HCT116 (cell line): ENCODE measurements around the gene AKAP13. TPM values are rescaled to one million over a fixed set of nuclear protein-coding genes. Genes with fewer than 3 reads are reported as not detected.
A peak's percentile ranks its signal among the peaks of the same experiment; 100 is the strongest.

Experiments used
- ATAC-seq: fragments of 200-7000 bp; cut with Tn5 transposase; 2 replicates; pipeline ENCODE4 v1.9.1; 2020; ENCODE audit warnings: mild to moderate bottlenecking, moderate library complexity
- Bru-seq: library from RNA; stranded (reverse); fragments of 400-500 nt; gene quantifications from one replicate; lab custom pipeline; 2021; lab: Mats Ljungman, UMichigan
- BruChase-seq, 2 experiments: library from RNA; stranded (reverse); fragments of 400-500 nt; gene quantifications; one replicate each; lab custom pipeline; 2021; lab: Mats Ljungman, UMichigan
- BruUV-seq: library from RNA; stranded (reverse); fragments of 400-500 nt; replicated peaks from 2 replicates; lab custom pipeline; 2021; lab: Mats Ljungman, UMichigan
- CTCF ChIA-PET: fragments of 300-600 bp; sonication (Branson Sonifier 250); formaldehyde crosslinking; loops from one replicate; lab custom pipeline; 2021; ENCODE audit warnings: antibody characterized with exemption; lab: Charles Lee
- POLR2A ChIA-PET: fragments of 300-600, 350-600 bp; sonication (Branson Sonifier 250); formaldehyde crosslinking; loops from one replicate; lab custom pipeline; 2021; ENCODE audit warnings: antibody characterized with exemption; lab: Charles Lee
- RAD21 ChIA-PET, 2 experiments: fragments of 300-600 bp; sonication (Branson Sonifier 250); formaldehyde crosslinking; loops; one replicate each; lab custom pipeline; 2023; ENCODE audit warnings: low total read pairs in 2 of 2; ENCODE audit not compliant: uncharacterized antibody in 2 of 2, unreplicated experiment in 2 of 2, low non-redundant PET in 1 of 2; lab: Charles Lee
- DNase-seq: peaks from one replicate; pipeline ENCODE4 v3.0.0-alpha.2; 2010; ENCODE audit warnings: low read depth, low spot score
- H2AFZ ChIP-seq: fragments of 200-600 bp; shearing (Covaris generic), sonication (generic); 2 replicates; pipeline ENCODE4 v1.6.1; 2017; ENCODE audit warnings: low read depth, mixed run types, mixed read lengths, antibody characterized with exemption, low read length; ENCODE audit not compliant: poor library complexity, severe bottlenecking
- H3K27ac ChIP-seq: 2 replicates; pipeline ENCODE4 v1.5.1; 2012; ENCODE audit warnings: low read depth, low read length
- H3K27me3 ChIP-seq: fragments of 200-600 bp; sonication (generic); 2 replicates; pipeline ENCODE4 v1.6.1; 2016; ENCODE audit warnings: mixed run types, low read length, mixed read lengths; ENCODE audit not compliant: insufficient read depth
- H3K36me3 ChIP-seq, 2 experiments: fragments of 200-500 bp in 1 of 2; fragments of 200-600 bp in 1 of 2; sonication (Bioruptor generic) in 1 of 2; sonication (generic) in 1 of 2; 2 replicates each; pipeline versions ENCODE4 v1.5.1 to v1.6.1; 2014 to 2016; ENCODE audit warnings: low read length in 2 of 2, inconsistent platforms in 1 of 2, mixed read lengths in 1 of 2, mixed run types in 1 of 2; ENCODE audit not compliant: insufficient read depth in 2 of 2, control insufficient read depth in 1 of 2
- H3K4me1 ChIP-seq, 2 experiments: fragments of 200-600 bp in 1 of 2; sonication (generic) in 1 of 2; 2 replicates each; pipeline versions ENCODE4 v1.5.1 to v1.6.1; 2012 to 2017; ENCODE audit warnings: low read length in 2 of 2, inconsistent platforms in 1 of 2, mild to moderate bottlenecking in 1 of 2, mixed read lengths in 1 of 2, mixed run types in 1 of 2, moderate library complexity in 1 of 2; ENCODE audit not compliant: insufficient read depth in 2 of 2, control insufficient read depth in 1 of 2
- H3K4me2 ChIP-seq: fragments of 200-600 bp; sonication (generic); 2 replicates; pipeline ENCODE4 v1.6.1; 2017; ENCODE audit warnings: mixed run types, low read length, mixed read lengths
- H3K4me3 ChIP-seq, 2 experiments: fragments of 200-600 bp in 1 of 2; sonication (generic) in 1 of 2; replicated peaks in 1 of 2; 2 replicates each; pipeline ENCODE4 v1.5.1; 2011 to 2016; ENCODE audit warnings: low read length in 2 of 2, control low read depth in 1 of 2, low read depth in 1 of 2, mild to moderate bottlenecking in 1 of 2, mixed read lengths in 1 of 2, mixed run types in 1 of 2
- H3K79me2 ChIP-seq: fragments of 200-600 bp; sonication (generic); 2 replicates; pipeline ENCODE4 v1.6.1; 2017; ENCODE audit warnings: mild to moderate bottlenecking, mixed run types, low read length, moderate library complexity, mixed read lengths; ENCODE audit not compliant: insufficient read depth
- H3K9ac ChIP-seq: fragments of 200-600 bp; sonication (generic); 2 replicates; pipeline ENCODE4 v1.6.1; 2016; ENCODE audit warnings: low read length, mixed read lengths
- H3K9me2 ChIP-seq: fragments of 200-600 bp; sonication (generic), shearing (Covaris generic); 2 replicates; pipeline ENCODE4 v1.6.1; 2017; ENCODE audit warnings: mixed run types, mild to moderate bottlenecking, moderate library complexity; ENCODE audit not compliant: insufficient read depth
- H3K9me3 ChIP-seq, 2 experiments: fragments of 200-500 bp in 1 of 2; fragments of 200-600 bp in 1 of 2; sonication (Bioruptor generic) in 1 of 2; sonication (generic) in 1 of 2; 2 replicates each; pipeline ENCODE4 v1.6.1; 2014 to 2017; ENCODE audit warnings: low read length in 2 of 2, mixed read lengths in 2 of 2, inconsistent platforms in 1 of 2, low read depth in 1 of 2, mild to moderate bottlenecking in 1 of 2, mixed run types in 1 of 2, moderate library complexity in 1 of 2; ENCODE audit not compliant: control insufficient read depth in 1 of 2, insufficient read depth in 1 of 2
- H4K20me1 ChIP-seq: fragments of 200-600 bp; sonication (generic), shearing (Covaris generic); 2 replicates; pipeline ENCODE4 v1.6.1; 2017; ENCODE audit warnings: mixed run types, mild to moderate bottlenecking, moderate library complexity; ENCODE audit not compliant: insufficient read depth
- CBX3 ChIP-seq: IDR thresholded peaks from 2 replicates; pipeline ENCODE4 v1.6.1; 2012; ENCODE audit warnings: low read depth
- CEBPB ChIP-seq: IDR thresholded peaks from 2 replicates; pipeline ENCODE4 v1.6.1; 2012; ENCODE audit warnings: low read depth
- FOSL1 ChIP-seq: IDR thresholded peaks from 2 replicates; pipeline ENCODE4 v1.6.1; 2012; ENCODE audit warnings: low read depth
- POLR2A ChIP-seq: IDR thresholded peaks from 2 replicates; pipeline ENCODE4 v1.7.0; 2011; ENCODE audit warnings: borderline replicate concordance; ENCODE audit not compliant: insufficient read depth, insufficient read length; ENCODE audit errors: extremely low read depth
- POLR2AphosphoS5 ChIP-seq: IDR thresholded peaks from 2 replicates; pipeline ENCODE4 v1.6.1; 2011; ENCODE audit warnings: mild to moderate bottlenecking, low read depth, low read length, moderate library complexity
- RAD21 ChIP-seq: IDR thresholded peaks from 2 replicates; pipeline ENCODE4 v1.6.1; 2012; ENCODE audit warnings: low read depth, mild to moderate bottlenecking
- SP1 ChIP-seq: IDR thresholded peaks from 2 replicates; pipeline ENCODE4 v1.6.1; 2012; ENCODE audit warnings: low read depth
- SRF ChIP-seq: IDR thresholded peaks from 2 replicates; pipeline ENCODE4 v1.6.1; 2012; ENCODE audit warnings: low read depth
- TCF7L2 ChIP-seq: IDR thresholded peaks from 2 replicates; pipeline ENCODE4 v1.7.0; 2011; ENCODE audit warnings: borderline replicate concordance, inconsistent platforms; ENCODE audit not compliant: insufficient read depth, insufficient read length; ENCODE audit errors: extremely low read depth
- ZFX ChIP-seq: fragments of 450-650 bp; IDR thresholded peaks from 2 replicates; pipeline ENCODE4 v1.6.1; 2017
- ZNF274 ChIP-seq: fragments of 200-500 bp; sonication (Bioruptor generic); IDR thresholded peaks from 2 replicates; pipeline ENCODE4 v1.6.1; 2014; ENCODE audit warnings: mild to moderate bottlenecking, low read depth, low read length, inconsistent platforms
- intact Hi-C: fragments of 100-400 bp; cut with micrococcal nuclease; formaldehyde crosslinking; loops from 2 replicates; pipeline ENCODE4 v1.10.0; 2022
- long read RNA-seq: library from polyadenylated mRNA; unstranded; transcript quantifications from one replicate; pipeline ENCODE4 v2.0.0, GENCODE V29; 2021; ENCODE audit not compliant: unreplicated experiment
- polyA plus RNA-seq: library from polyadenylated mRNA; unstranded; fragments of >200 nt; gene quantifications from 2 replicates; pipeline ENCODE4 v1.2.1, GENCODE V29; 2012; ENCODE audit warnings: missing spikeins
- total RNA-seq: library from RNA; stranded (reverse); gene quantifications from one replicate; pipeline ENCODE4 v1.2.1, GENCODE V29; 2021; ENCODE audit not compliant: unreplicated experiment
- TF ChIP-seq, protein P1 (sequence below): IDR thresholded peaks from 2 replicates; pipeline ENCODE4 v1.6.1; 2011; ENCODE audit warnings: mild to moderate bottlenecking, low read length, moderate library complexity; ENCODE audit not compliant: insufficient replicate concordance; ENCODE audit errors: extremely low read depth
- TF ChIP-seq, protein P2 (sequence below), 3 experiments: fragments of 200-600 bp in 1 of 3; sonication (generic) in 1 of 3; IDR thresholded peaks in 2 of 3; conservative IDR thresholded peaks in 1 of 3; 2 replicates each; pipeline ENCODE4 v1.5.1; 2012 to 2017; ENCODE audit warnings: low read depth in 2 of 3, low read length in 2 of 3, antibody characterized with exemption in 1 of 3, borderline replicate concordance in 1 of 3, control low read depth in 1 of 3, mild to moderate bottlenecking in 1 of 3, mixed read lengths in 1 of 3, mixed run types in 1 of 3, moderate library complexity in 1 of 3; ENCODE audit not compliant: insufficient read depth in 1 of 3
- TF ChIP-seq, protein P3 (sequence below): IDR thresholded peaks from 2 replicates; pipeline ENCODE4 v1.6.1; 2012

The AKAP13 gene, protein sequence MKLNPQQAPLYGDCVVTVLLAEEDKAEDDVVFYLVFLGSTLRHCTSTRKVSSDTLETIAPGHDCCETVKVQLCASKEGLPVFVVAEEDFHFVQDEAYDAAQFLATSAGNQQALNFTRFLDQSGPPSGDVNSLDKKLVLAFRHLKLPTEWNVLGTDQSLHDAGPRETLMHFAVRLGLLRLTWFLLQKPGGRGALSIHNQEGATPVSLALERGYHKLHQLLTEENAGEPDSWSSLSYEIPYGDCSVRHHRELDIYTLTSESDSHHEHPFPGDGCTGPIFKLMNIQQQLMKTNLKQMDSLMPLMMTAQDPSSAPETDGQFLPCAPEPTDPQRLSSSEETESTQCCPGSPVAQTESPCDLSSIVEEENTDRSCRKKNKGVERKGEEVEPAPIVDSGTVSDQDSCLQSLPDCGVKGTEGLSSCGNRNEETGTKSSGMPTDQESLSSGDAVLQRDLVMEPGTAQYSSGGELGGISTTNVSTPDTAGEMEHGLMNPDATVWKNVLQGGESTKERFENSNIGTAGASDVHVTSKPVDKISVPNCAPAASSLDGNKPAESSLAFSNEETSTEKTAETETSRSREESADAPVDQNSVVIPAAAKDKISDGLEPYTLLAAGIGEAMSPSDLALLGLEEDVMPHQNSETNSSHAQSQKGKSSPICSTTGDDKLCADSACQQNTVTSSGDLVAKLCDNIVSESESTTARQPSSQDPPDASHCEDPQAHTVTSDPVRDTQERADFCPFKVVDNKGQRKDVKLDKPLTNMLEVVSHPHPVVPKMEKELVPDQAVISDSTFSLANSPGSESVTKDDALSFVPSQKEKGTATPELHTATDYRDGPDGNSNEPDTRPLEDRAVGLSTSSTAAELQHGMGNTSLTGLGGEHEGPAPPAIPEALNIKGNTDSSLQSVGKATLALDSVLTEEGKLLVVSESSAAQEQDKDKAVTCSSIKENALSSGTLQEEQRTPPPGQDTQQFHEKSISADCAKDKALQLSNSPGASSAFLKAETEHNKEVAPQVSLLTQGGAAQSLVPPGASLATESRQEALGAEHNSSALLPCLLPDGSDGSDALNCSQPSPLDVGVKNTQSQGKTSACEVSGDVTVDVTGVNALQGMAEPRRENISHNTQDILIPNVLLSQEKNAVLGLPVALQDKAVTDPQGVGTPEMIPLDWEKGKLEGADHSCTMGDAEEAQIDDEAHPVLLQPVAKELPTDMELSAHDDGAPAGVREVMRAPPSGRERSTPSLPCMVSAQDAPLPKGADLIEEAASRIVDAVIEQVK (N-terminal part only)
- 43.1 TPM for total RNA-seq
- 21.5 and 25.3 TPM in 2 replicates for polyA plus RNA-seq
- percentile 88 among the genes with signal in this experiment for Bru-seq, nascent RNA
- percentile 71 among the genes with signal in this experiment for BruChase-seq, experiment 1, labeled RNA remaining after a 6-hour chase
- percentile 78 among the genes with signal in this experiment for BruChase-seq, experiment 2, labeled RNA remaining after a 2-hour chase
- long read RNA-seq, full-length matches to known transcripts, result 11 of 35 reads
- long read RNA-seq, partial matches to known transcripts, result 12 of 35 reads
- long read RNA-seq, other reads (novel, unspliced or antisense), result 12 of 35 reads

DNA sequence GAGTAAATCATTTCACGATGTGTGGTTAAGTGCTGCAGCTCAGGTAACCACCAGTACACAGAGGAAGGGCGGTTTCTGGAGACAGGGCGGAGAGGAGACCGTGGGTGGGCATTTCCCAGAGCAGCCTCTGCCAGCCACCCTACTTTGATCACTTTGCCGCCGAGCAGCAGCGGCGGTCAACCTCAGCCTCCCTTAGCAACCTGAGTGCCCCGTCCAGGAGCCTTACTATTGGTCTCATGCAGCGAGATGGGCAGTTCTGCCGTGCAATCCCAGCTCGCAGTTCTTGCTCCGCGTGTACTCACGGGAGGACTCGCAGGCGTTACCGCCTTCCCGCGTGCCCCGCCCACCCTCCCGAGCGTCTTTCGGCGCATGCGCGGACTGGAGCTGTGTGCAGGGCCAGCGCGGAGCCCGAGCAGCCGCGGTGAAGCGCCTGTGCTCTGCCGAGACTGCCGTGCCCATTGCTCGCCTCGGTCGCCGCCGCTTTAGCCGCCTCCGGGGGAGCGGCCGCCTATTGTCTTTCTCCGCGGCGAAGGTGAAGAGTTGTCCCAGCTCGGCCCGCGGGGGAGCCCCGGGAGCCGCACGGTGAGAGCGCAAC is at the start of gene AKAP13:
Gene AKAP13, plus strand, starts transcription at position 387 of the 595 bp plus-strand sequence. CDS start 105,118 bp downstream, outside the sequence.
- peak within 1 kb of the TSS; percentile 86 for H3K27ac ChIP-seq
- intact Hi-C loops, result no loop called here
- POLR2A ChIA-PET, result interaction anchor here (1.0 kb wide), 1 partner anchor 9 kb away, joined by 6 read pairs; no protein-coding TSS in a partner anchor

More for the DNA sequence above, at the start of gene AKAP13:
- ChIA-PET CTCF (interaction anchor here (1.1 kb wide), 1 partner anchor 49 kb away, joined by 6 read pairs; no protein-coding TSS in a partner anchor), RAD21 (no interaction called here)
- peak; percentile 94 for ATAC-seq
- peaks cover 18 to 32% of the 10 kb centered on the region in 2 experiments; a peak in 3 of 4 replicates for H3K4me1 ChIP-seq
- peak within 1 kb of the TSS; percentile 70 for H3K9ac ChIP-seq
- no peaks in the 10 kb centered on the region for H3K36me3 ChIP-seq
- no TSS peak for BruUV-seq
- H2AFZ ChIP-seq, result peak within 1 kb of the TSS; percentile 77
- H3K9me3 ChIP-seq, result no peaks in the 10 kb centered on the region
- H3K4me2 ChIP-seq, result peak within 1 kb of the TSS; percentile 78
- peaks cover 6% of the 10 kb centered on the region for H4K20me1 ChIP-seq
- H3K27me3 ChIP-seq, result no peaks in the 10 kb centered on the region
- H3K79me2 ChIP-seq, result peaks cover 42% of the 10 kb centered on the region
- TF ChIP-seq SP1 (peak; percentile 89), POLR2A (no peak), POLR2AphosphoS5 (peak; percentile 89), ZNF274 (no peak), SRF (no peak), CEBPB (no peak), FOSL1 (no peak), ZFX (no peak), CBX3 (no peak), RAD21 (no peak), TCF7L2 (peak; percentile 66)
- TF ChIP-seq, protein P1, sequence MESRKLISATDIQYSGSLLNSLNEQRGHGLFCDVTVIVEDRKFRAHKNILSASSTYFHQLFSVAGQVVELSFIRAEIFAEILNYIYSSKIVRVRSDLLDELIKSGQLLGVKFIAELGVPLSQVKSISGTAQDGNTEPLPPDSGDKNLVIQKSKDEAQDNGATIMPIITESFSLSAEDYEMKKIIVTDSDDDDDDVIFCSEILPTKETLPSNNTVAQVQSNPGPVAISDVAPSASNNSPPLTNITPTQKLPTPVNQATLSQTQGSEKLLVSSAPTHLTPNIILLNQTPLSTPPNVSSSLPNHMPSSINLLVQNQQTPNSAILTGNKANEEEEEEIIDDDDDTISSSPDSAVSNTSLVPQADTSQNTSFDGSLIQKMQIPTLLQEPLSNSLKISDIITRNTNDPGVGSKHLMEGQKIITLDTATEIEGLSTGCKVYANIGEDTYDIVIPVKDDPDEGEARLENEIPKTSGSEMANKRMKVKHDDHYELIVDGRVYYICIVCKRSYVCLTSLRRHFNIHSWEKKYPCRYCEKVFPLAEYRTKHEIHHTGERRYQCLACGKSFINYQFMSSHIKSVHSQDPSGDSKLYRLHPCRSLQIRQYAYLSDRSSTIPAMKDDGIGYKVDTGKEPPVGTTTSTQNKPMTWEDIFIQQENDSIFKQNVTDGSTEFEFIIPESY, result no peak
- TF ChIP-seq, protein P2, sequence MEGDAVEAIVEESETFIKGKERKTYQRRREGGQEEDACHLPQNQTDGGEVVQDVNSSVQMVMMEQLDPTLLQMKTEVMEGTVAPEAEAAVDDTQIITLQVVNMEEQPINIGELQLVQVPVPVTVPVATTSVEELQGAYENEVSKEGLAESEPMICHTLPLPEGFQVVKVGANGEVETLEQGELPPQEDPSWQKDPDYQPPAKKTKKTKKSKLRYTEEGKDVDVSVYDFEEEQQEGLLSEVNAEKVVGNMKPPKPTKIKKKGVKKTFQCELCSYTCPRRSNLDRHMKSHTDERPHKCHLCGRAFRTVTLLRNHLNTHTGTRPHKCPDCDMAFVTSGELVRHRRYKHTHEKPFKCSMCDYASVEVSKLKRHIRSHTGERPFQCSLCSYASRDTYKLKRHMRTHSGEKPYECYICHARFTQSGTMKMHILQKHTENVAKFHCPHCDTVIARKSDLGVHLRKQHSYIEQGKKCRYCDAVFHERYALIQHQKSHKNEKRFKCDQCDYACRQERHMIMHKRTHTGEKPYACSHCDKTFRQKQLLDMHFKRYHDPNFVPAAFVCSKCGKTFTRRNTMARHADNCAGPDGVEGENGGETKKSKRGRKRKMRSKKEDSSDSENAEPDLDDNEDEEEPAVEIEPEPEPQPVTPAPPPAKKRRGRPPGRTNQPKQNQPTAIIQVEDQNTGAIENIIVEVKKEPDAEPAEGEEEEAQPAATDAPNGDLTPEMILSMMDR (IDR thresholded peaks at IDR 0.05 in 2 of 3, conservative IDR thresholded peaks at IDR 0.05 in 1 of 3; ENCODE audit: borderline replicate concordance in 1 of 3, insufficient read depth in 1 of 3, low read depth in 2 of 3, low read length in 2 of 3), result no peak
- TF ChIP-seq, protein P3, sequence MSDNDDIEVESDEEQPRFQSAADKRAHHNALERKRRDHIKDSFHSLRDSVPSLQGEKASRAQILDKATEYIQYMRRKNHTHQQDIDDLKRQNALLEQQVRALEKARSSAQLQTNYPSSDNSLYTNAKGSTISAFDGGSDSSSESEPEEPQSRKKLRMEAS, result no peak
- peak within 1 kb of the TSS; percentile 64 to 70 for H3K4me3 ChIP-seq
- peak; percentile 99 for DNase-seq
- no peaks in the 10 kb centered on the region for H3K9me2 ChIP-seq
